ENCODE results near the gene FBXO38.

The FBXO38 gene

GRCh38 chr5:148379340-148379739, 4.4 kb upstream of the FBXO38 start:
- TF ChIP-seq CTCF (IDR thresholded peaks at IDR 0.05; ENCODE audit: low read depth, low read length) (no peak), POLR2A (IDR thresholded peaks at IDR 0.05; ENCODE audit: extremely low read depth, insufficient read length) (no peak), MYC (IDR thresholded peaks at IDR 0.05; ENCODE audit: low read depth, low read length) (no peak), MAX (IDR thresholded peaks at IDR 0.05; ENCODE audit: low read depth, low read length) (no peak)
- DNase-seq (ENCODE audit: low read depth), result no peak
- no peak overlapping the region for H3K4me3 ChIP-seq (ENCODE audit: low read depth, low read length)

GRCh38 chr5:148381906-148382305, 1.9 kb upstream of the FBXO38 start:
- no peak overlapping the region for H3K4me3 ChIP-seq (ENCODE audit: low read depth, low read length)
- DNase-seq (ENCODE audit: low read depth), result no peak
- no peak for TF ChIP-seq MAX (IDR thresholded peaks at IDR 0.05; ENCODE audit: low read depth, low read length)
- no peak for TF ChIP-seq POLR2A (IDR thresholded peaks at IDR 0.05; ENCODE audit: extremely low read depth, insufficient read length)
- TF ChIP-seq CTCF (IDR thresholded peaks at IDR 0.05; ENCODE audit: low read depth, low read length), result no peak
- TF ChIP-seq MYC (IDR thresholded peaks at IDR 0.05; ENCODE audit: low read depth, low read length), result no peak

GRCh38 chr5:148382961-148383360, 797 bp upstream of the FBXO38 start:
- DNase-seq (ENCODE audit: low read depth), result no peak
- peak overlapping the region; percentile 91 for H3K4me3 ChIP-seq (ENCODE audit: low read depth, low read length)
- no peak for TF ChIP-seq POLR2A (IDR thresholded peaks at IDR 0.05; ENCODE audit: extremely low read depth, insufficient read length)
- no peak for TF ChIP-seq MYC (IDR thresholded peaks at IDR 0.05; ENCODE audit: low read depth, low read length)
- TF ChIP-seq CTCF (IDR thresholded peaks at IDR 0.05; ENCODE audit: low read depth, low read length), result no peak

GRCh38 chr5:148384380-148384737, 601 bp downstream of the FBXO38 start:
- no peak for DNase-seq (ENCODE audit: low read depth)
- TF ChIP-seq MAX (IDR thresholded peaks at IDR 0.05; ENCODE audit: low read depth, low read length) (no peak), MYC (IDR thresholded peaks at IDR 0.05; ENCODE audit: low read depth, low read length) (no peak)
- peak overlapping the region; percentile 91 for H3K4me3 ChIP-seq (ENCODE audit: low read depth, low read length)

GRCh38 chr5:148385094-148385493, 1.3 kb downstream of the FBXO38 start:
- TF ChIP-seq CTCF (IDR thresholded peaks at IDR 0.05; ENCODE audit: low read depth, low read length), result no peak
- no peak for TF ChIP-seq POLR2A (IDR thresholded peaks at IDR 0.05; ENCODE audit: extremely low read depth, insufficient read length)
- TF ChIP-seq MAX (IDR thresholded peaks at IDR 0.05; ENCODE audit: low read depth, low read length), result no peak
- TF ChIP-seq MYC (IDR thresholded peaks at IDR 0.05; ENCODE audit: low read depth, low read length), result no peak
- peak overlapping the region; percentile 91 for H3K4me3 ChIP-seq (ENCODE audit: low read depth, low read length)
- DNase-seq (ENCODE audit: low read depth), result no peak

GRCh38 chr5:148386041-148386440, 2.3 kb downstream of the FBXO38 start:
- TF ChIP-seq CTCF (IDR thresholded peaks at IDR 0.05; ENCODE audit: low read depth, low read length) (no peak), MYC (IDR thresholded peaks at IDR 0.05; ENCODE audit: low read depth, low read length) (no peak), POLR2A (IDR thresholded peaks at IDR 0.05; ENCODE audit: extremely low read depth, insufficient read length) (no peak), MAX (IDR thresholded peaks at IDR 0.05; ENCODE audit: low read depth, low read length) (no peak)
- no peak for DNase-seq (ENCODE audit: low read depth)
- no peak overlapping the region for H3K4me3 ChIP-seq (ENCODE audit: low read depth, low read length)
